HG03280 (cell line): Measurements from ENCODE around the gene SLC22A13.
"Not testable (repeated sequence)": the region's sequence is repeated elsewhere in the genome, so short reads cannot be mapped to it uniquely, and the experiment has no call there.

ENCODE experiments used
- ATAC-seq: cut with Tn5 transposase; IDR thresholded peaks from one replicate; pipeline ENCODE4 v1.9.1; 2021; ENCODE audit warnings: mild to moderate bottlenecking, moderate library complexity; ENCODE audit not compliant: unreplicated experiment

Gene SLC22A13

DNA sequence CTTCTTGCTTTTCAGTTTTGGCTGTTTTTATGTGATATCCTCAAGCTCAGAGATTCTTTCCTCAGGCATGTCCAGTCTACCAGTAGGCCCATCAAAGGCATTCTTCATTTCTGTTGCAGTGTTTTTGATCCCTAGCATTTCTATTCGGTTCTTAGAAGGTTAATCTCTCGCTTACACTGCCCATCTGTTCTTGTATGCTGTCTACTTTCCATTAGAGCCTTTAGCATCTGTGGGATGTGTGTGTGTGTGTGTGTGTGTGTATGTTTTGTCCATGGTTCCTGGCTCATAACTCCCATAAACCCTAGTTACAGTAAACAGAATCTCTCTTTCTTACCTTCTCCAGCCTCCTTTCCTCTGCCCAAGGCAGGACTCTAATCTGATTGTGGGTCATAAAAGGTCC, 5.1 kb upstream of the SLC22A13 start:
- ATAC-seq, result no peak

DNA sequence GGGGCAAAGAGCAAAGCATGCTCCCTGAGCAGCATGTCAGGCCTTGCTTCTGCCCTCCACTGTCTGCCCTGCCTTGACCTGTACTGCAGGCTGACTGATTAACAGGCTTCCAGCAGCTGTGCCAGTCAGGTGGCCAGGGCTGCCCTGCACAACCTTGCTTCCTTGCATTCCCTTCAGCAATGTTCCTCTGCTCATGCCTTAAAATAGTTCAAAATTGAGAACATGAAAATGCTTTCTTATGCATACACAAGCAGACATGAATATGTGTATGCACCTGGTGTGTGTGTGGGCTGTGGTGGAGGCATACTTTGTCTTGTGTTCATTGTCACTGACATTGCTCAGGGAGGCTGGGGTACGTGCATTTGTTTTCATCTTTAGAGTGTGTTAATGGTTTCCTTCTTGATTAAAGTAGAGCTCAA, 1.2 kb upstream of the SLC22A13 start:
- no peak for ATAC-seq

DNA sequence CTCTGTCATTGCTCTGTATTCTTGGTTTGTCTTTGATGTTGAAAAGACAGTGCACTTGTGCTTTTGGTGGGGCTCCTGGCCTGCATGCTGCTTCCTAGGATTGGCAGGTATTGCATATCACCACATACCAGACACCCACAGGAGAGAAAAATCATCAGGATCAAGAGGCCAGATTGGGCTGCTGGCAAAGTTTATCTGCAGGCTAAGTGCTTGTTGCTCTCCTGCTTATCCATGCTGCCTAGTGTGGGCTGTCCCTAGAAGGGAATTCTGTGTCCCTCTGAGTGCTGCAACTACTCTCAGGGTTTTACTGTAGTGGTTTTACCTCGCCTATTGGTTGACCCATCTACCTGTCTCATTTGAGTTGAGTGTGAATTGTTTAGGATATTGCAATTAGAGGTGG, 833 bp upstream of the SLC22A13 start:
- no peak for ATAC-seq

DNA sequence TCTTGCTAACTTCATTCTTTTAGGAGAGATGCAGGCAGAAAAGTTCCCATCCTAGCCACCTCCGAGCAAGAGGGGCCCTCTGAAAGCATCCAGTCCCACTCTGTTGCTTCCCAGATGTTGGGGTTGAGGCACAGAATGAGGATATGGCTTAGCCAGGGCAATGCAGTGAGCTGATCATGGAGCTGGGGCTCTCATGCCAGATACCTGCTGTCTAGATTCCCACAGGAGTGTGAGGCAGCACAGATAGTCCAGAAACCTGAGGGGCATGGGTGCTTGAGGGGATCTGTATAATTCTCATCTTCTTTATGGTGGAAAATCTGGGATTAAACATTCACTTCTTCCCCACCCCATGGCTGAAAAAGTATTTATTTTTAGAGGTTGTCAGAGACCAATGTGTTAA, 1.2 kb downstream of the SLC22A13 start:
- ATAC-seq, result no peak

DNA sequence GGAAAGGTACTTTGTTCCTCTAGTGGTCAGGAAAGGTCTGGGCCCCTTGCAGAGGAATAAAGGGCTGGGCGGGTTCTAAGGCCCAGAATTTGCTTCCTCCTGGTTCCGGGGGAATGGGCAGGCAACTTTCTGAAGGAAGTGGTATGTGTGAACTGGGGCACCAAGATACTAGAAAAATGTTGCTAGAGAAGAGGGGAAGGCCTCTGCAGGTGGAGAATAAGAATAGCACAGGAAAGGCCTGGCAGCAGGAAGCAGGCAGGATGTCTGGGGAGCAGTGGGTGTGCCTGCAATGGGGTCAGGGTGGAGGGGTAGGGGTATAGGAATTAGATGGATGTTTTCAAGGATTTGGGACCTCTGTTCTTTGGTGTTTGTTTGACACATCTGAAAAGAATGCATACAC, 2.0 kb downstream of the SLC22A13 start:
- no peak for ATAC-seq

DNA sequence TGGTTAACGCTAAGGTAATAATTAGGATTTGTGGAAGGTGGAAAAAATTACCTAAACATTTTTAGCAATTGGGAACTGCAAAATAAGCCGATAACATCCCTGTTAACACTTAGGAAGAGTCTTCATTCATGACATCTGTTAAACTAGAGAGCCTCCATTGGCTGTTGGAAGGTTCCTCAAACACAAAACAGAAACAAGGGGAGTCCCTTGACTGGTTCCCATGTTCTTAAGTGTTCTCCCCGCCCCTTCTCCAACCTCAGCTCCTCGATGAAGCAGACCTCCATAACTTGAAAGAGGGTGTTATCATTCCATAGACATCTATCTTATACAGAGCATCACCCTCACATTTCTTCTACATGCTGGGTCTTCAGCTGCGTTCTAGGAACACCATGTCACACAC, 2.5 kb downstream of the SLC22A13 start:
- ATAC-seq, result no peak

DNA sequence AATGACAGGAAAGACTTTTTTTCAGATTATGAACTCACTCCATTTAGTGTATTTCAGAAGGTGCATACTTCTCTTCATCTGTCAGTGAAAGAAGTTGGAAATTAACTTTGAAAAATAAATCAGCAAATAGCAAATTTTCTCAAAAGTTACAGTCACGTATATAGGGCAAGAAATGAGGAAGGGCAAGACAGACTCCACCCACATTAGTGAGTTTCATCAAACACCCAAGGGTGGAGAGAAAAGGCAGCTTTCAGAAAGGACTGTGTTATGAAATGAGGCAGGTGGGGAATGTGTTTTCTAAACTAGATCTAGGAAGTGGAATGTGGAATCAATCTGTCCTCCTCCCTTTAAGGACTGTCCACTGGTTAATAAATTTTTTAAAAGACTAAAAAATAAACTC, 2.9 kb downstream of the SLC22A13 start:
- ATAC-seq, result no peak

DNA sequence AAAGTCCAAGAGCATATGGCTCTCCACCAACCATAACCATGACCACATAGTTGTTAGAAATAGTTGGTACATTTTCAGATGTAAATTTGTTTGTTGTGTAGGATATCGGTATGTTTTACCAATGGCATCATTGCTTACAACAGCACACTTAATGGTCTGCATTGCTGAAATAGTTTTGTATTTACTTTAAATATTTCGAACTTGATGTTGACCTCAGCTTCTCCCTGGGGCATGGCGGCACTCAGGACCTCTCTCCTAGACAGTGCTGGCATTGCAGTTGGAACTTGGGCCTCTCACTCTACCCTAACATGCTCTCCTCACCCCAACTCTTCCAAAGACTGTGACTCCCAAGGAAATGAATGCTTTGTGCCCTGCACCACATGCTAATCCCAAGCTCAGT, 5.0 kb downstream of the SLC22A13 start:
- ATAC-seq, result no peak

DNA sequence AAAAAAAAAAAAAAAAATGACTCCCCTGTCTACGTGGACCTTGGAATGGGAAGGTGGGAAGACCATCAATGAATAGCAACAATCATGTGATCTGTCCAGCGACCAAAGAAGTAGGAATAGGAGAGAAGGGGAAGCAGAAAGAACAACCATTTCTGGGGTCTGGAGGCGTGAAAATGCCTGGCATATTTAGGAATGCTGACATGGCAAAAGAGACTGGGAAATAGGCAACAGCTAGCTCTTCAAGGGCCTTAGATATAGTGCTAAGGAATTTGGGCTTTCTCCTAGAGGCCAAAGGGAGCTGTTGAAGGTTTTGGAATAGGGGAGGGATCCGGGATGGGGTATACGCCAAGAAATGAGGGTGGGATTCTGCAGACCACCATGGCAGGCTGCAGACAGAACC, 5.9 kb downstream of the SLC22A13 start:
- no peak for ATAC-seq

DNA sequence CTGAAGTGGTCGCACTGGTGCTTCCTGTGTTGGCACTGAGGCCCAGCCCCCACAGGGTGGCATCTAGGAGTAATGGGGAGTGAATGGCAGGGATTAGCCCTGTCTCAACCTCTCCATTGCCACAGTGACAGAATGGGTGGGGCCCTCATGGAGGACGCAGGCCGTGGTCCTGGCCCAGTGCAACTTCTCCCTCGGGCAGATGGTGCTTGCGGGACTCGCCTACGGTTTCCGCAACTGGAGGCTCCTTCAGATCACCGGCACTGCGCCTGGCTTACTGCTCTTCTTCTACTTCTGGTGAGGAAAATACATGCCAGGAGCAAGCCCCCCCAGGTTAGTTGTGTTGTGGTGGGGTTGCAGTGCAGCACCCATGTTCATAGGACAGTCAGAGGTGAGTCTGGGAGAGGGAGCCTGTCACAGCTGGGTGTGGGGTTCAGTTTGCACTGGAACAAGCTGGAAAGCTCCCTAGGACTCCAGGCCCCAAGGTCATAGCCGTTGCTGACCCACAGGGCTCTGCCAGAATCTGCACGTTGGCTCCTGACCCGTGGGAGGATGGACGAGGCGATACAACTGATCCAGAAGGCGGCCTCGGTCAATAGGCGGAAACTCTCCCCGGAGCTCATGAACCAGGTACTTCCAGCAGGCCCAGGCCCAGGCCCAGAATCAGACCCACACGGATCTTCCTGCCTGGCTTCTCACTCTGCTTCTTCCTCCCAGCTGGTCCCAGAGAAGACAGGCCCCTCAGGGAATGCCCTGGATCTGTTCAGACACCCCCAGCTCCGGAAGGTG, 9.4 kb downstream of the SLC22A13 start:
- no peak for ATAC-seq

DNA sequence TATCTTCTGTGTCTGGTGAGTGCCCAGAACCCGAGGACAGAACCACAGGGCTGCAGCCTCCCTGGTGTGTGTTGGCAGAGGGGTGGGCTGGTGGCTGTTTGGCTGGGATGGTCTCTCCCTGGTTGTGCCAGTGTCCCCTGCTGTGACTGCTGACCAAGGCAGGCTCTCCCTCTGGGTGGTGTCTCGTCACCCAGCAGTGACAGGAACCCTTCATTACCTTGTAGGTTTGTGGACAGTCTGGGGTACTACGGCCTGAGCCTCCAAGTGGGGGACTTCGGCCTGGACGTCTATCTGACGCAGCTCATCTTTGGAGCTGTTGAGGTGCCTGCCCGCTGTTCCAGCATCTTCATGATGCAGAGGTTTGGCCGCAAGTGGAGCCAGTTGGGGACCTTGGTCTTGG, 10.0 kb downstream of the SLC22A13 start:
- ATAC-seq, result no peak

DNA sequence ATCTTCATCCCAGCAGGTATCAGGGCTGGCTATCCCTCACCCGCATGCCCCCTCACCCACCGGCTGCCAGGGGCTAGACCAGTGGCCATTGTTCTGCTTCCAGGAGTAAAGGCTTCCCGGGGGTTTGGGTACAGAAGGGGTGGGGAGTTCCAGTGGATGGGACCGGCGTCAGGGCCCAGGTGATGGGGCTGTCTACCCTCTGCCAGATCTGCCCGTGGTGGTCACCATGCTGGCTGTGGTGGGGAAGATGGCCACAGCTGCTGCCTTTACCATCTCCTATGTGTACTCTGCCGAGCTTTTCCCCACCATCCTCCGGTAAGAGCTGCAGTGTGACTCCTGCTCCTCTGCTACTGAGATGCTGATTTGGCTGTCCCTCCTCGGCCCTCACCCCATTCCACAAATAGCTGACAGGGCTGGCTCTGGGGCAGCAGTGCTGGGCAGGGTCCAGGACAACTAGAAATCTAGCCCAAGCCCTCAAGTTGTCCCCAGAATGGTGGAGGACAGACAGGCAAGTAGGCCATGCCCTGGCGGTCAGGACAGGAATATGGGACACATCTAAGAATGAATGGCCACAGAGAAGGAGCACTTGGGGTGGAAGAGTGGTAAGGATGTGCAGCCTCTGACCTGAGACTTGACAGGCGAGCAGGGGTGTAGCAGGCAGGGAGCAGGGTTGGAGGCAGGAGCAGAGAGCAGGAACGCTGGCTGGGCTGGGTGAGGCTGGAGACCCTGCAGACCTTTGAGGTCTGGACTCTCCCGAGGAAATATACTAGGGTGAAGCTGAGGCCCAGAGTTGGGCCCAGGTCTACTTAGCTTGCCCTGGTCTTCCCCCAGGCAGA, 10.7 kb downstream of the SLC22A13 start:
- no peak for ATAC-seq

DNA sequence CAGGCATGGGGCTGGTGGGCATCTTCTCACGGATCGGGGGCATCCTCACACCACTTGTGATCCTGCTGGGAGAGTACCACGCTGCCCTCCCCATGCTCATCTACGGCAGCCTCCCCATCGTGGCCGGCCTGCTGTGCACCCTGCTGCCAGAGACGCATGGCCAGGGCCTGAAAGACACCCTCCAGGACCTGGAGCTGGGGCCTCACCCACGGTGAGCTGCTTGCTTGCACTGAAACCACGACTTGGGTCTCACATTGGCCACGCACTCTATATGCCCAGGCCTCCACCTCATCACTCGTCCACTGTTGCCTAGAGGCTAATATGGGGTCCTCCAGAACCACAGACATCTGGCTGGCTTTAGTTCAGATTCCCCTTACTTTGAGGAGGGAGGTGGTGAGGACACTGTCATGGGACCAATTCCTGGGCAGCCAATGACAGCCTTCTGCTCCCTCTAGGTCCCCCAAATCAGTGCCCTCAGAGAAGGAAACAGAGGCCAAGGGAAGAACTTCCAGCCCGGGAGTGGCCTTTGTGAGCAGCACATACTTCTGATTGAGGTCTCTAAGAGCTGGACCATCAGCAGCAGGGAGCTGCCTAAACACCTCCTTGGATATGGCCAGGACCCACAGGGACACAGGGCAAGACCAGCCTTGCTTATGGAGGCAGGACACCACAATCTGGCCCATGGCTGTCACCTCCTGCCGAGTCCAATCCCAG, 11.5 kb downstream of the SLC22A13 start:
- ATAC-seq, result no peak

DNA sequence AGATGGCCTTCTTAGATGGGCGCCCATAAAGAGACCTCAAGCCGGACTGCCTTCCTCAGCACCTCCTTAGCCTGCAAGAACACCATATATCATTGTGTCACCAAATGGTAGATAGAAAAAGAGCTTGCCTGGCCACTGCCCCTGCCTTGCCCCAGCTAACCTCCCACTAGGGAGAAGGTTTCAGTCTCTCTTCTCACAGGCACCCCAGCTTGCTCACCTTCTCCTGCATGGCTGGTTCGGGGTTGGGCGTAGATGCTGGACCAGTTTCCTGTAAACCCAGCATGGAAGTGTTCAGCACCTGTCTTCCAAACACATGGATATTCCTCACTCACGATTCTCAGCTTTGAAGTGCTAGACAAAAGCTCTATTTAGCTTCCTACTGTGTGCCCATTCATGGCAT, 13.2 kb downstream of the SLC22A13 start:
- ATAC-seq, result no peak

DNA sequence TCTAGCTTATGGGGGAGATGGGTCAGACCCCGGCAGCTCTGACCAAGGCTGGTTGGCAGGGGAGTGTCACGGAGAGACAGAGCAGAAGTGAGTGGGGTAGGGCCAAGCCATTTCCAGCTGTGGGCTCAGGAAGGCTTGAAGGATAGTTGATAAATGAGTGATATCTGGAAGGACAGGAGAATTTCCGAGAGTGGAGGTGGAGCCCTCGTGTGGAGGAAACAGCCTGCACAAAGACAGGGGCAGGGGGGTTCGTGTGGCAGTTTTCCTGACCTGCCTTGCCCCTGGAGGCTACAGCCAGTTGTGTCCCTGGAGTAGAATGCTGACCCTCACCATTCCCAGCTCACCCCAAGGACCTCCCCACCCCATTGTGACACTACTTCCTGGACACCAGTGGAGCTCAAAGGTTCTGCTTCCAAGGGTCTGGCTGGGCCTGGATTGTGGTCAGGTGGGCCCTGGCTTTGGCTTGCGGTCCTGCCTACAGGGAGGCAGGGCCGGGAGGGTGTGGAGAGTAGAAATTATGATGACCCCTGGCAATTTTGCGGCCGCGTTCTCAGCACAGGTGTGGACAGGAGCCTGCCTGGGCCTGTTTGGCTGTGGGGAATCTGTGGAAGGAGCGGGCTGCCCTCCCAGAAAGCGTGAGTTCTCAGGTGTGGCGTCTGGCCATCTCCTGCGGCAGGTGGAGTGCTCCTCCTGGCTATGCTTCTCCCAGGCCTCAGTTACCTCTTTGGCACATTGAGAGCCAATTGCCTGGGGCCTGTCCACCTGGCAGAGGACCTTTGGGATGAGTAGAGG, 16.5 kb downstream of the SLC22A13 start, which contains the start of gene SLC22A14:
TSS of gene SLC22A14 (plus strand) at position 400 of the 792 bp plus-strand sequence. CDS start 23,733 bp downstream, outside the sequence.
- ATAC-seq, result no peak

DNA sequence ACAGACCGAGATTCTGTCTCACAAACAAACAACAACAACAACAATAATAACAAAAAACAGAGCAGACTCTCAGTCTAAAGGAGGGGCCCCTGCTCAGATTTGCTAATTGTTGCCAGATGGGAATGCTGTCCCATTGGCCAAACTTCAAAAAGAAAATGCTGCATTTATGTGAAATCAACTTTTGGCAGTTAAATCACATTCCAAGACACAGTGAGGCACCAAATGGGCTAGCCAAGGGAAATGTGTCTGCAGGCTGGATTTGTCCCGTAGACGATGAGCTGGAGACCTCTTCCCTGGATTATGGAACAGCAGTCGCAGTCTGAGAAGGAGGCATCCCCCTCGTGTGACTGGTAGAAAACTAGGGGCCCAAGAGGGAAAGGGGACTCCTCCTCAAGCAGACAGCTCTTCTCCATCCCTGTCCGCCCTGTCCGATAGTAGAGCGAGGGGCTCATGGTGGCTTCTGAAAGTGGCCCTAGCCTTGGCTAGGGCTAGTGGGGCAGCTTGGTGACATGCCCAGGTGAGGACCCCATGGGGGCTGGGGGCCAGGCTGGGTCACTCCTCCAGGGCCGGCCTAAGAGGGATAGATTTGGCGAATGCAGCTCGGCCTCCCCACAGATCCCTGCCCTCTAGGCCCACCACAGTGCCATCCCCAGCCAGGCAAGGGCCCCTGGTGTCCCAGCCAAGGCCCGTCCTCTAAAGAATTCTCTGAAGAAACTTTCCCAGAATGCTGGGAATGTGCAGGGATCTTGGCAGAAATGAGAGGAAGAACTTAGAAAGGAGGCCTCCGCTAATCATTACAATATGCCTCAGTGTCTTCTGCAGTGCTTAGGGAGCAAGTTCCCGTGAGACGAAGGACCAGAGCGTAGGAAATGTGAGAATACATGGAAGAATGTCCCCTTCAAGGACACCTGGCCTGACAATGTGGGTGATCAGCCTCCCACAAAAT, 18.5 kb downstream of the SLC22A13 start:
- no peak for ATAC-seq

DNA sequence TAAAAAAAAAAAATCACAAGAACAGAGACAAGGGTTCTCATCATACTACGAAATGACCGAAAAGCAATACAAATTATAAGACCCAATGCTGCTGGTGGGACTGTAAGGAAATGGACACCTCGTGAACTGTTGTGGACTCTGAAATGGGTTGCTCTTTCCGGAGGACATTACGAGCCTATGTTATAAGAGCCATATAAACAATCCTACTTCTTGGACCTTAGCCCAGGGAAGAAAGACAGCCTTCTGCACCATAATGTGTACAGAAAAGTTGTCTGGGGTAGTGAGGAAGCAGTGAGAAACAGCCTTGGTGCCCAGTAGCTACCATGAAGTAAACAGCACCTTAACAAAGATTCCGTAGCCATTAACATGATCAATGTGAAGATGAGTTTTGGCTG, 19.1 kb downstream of the SLC22A13 start:
- ATAC-seq, result no peak

DNA sequence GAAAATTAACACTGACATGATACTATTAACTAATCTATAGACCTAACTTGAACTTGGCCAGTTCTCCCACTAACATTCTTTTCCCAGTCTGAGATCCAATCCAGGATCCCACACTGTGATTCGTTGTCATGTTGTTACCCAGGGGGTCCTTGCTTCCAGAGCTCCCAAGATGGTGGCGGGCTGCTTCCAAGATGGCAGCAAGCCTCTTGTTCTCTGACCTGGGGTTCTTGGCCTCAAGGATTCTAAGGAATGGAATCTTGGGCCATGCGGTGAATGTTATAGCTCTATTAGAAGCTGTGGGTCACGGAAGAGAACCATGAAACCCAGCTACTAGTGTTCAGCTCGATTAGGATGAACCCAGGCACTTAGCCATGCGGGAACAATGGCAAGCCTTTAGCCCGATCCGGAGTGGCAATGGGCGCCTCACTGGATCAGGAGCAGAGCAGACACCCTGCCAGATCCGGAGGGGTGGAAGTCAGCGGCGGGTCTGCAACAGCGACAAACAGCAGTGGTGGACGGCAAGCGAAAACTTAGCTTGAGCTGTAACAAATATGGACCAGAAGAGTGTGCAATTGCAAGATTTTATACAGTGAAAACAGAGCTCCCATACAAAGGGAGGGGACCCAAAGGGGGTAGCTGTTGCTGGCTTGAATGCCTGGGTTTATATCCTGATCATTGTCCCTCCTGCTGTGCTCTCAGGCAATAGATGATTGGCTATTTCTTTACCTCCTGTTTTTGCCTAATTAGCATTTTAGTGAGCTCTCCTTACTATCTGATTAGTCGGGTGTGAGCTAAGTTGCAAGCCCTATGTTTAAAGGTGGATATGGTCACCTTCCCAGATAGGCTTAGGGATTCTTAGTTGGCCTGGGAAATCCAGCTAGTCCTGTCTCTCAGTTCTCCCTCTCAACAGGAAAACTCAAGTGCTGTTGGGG, 23.9 kb downstream of the SLC22A13 start:
- ATAC-seq, result not testable (repeated sequence)
